Right lobe of liver (tissue), 6 donors: ENCODE measurements around the gene ICAM3. TPM values are rescaled to one million over a fixed set of nuclear protein-coding genes. Genes with fewer than 3 reads are reported as not detected.

Experiments used
- ATAC-seq, 4 donors: fragments of 200-7000 bp; cut with Tn5 transposase; one replicate each; pipeline ENCODE4 v1.9.1; 2020; ENCODE audit warnings: mild to moderate bottlenecking in 4 of 4, moderate library complexity in 4 of 4
- DNase-seq, 3 donors: peaks; one replicate each; pipeline ENCODE4 v3.0.0-alpha.2; 2020
- H3K27ac ChIP-seq, 3 donors: fragments of 200-600 bp; one replicate each; pipeline ENCODE4 v1.8.0; 2022
- H3K27me3 ChIP-seq, 2 donors: fragments of 200-600 bp; one replicate each; pipeline ENCODE4 v1.8.0; 2022
- H3K36me3 ChIP-seq, 4 donors: fragments of 200-600 bp; sonication (generic) in 1 of 4; one replicate each; pipeline versions ENCODE4 v1.5.1 to v1.8.0; 2017 to 2022; ENCODE audit warnings: control low read depth in 1 of 4
- H3K4me1 ChIP-seq, 4 donors: fragments of 200-600 bp; sonication (generic) in 1 of 4; one replicate each; pipeline versions ENCODE4 v1.5.1 to v1.8.0; 2017 to 2022; ENCODE audit warnings: control low read depth in 1 of 4
- H3K4me3 ChIP-seq, 3 donors: fragments of 200-600 bp; one replicate each; pipeline ENCODE4 v1.8.0; 2022
- H3K9me3 ChIP-seq, 4 donors: fragments of 200-600 bp; sonication (generic) in 1 of 4; one replicate each; pipeline versions ENCODE4 v1.5.1 to v1.8.0; 2017 to 2022; ENCODE audit warnings: control low read depth in 1 of 4
- POLR2A ChIP-seq: fragments of 450-650 bp; IDR thresholded peaks from one replicate; pipeline ENCODE4 v1.6.1; 2017; ENCODE audit warnings: antibody characterized with exemption, mild to moderate bottlenecking
- WGBS: methylation state at CpG from one replicate; pipeline ENCODE4 v1.1.6; 2018; ENCODE audit warnings: low coverage, low lambda C conversion rate; ENCODE audit not compliant: insufficient coverage; ENCODE audit errors: missing lambda C conversion rate; 5-methylcytosine and 5-hydroxymethylcytosine counted together
- intact Hi-C, 2 donors: fragments of 100-400 bp; cut with DNase I; formaldehyde crosslinking; loops; one replicate each; pipeline versions ENCODE4 v1.11.2 to v1.14.1; 2022
- small RNA-seq, 2 experiments: library from RNA; depleted of rRNA; stranded (forward); fragments of <200 nt; gene quantifications; one replicate each; pipeline ENCODE3, GENCODE V24; 2016
- total RNA-seq, 6 experiments: library from RNA; depleted of rRNA in 2 of 6; stranded (reverse); fragments of >200 nt in 2 of 6; fragmentation: NEBNext Ultra II Directional in 3 of 6; extraction: Animal tissue kit (Norgen Biotek cat#: 25700) in 3 of 6; gene quantifications; one replicate each; pipeline versions ENCODE4 v1.1.0 to v1.2.4, GENCODE V29; 2016 to 2023
- TF ChIP-seq, protein P1 (sequence below), 4 donors: fragments of 200-600 bp in 3 of 4; fragments of 450-650 bp in 1 of 4; IDR thresholded peaks; one replicate each; pipeline versions ENCODE4 v1.5.1 to v1.8.0; 2016 to 2022; ENCODE audit warnings: antibody characterized with exemption in 4 of 4, mild to moderate bottlenecking in 2 of 4
- donor health status: DM: no; HTN: yes; CAD: no.
- donor health status: DM: no; HTN: no; CAD: no.
- donor health status: DM: no; HTN: no; CAD: no.
- donor health status: DM: no; HTN: yes; CAD: no.
- donor health status: DM: no; HTN: yes; CAD: no.

The ICAM3 gene
- total RNA-seq, 6 experiments from 2014 or later, result 11.4 to 35.5 (median 22.4) TPM

DNA sequence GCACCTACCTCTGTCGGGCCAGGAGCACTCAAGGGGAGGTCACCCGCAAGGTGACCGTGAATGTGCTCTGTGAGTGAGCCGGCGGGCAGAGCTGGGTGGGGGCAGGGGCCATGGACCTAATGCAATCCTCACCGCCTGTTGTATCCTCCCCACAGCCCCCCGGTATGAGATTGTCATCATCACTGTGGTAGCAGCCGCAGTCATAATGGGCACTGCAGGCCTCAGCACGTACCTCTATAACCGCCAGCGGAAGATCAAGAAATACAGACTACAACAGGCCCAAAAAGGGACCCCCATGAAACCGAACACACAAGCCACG, 54.5 kb downstream of the ICAM3 start:
- no peak overlapping the region for H3K27ac ChIP-seq
- no peaks in the 10 kb centered on the region for H3K27me3 ChIP-seq
- peaks cover 16 to 42% (median 23%) of the 10 kb centered on the region in 4 donors for H3K36me3 ChIP-seq
- no peaks in the 10 kb centered on the region for H3K9me3 ChIP-seq
- DNase-seq, result no peak
- intact Hi-C loops, result no loop called here
- peaks cover 0 to 33% (median 0%) of the 10 kb centered on the region in 4 donors for H3K4me1 ChIP-seq
- TF ChIP-seq, protein P1, sequence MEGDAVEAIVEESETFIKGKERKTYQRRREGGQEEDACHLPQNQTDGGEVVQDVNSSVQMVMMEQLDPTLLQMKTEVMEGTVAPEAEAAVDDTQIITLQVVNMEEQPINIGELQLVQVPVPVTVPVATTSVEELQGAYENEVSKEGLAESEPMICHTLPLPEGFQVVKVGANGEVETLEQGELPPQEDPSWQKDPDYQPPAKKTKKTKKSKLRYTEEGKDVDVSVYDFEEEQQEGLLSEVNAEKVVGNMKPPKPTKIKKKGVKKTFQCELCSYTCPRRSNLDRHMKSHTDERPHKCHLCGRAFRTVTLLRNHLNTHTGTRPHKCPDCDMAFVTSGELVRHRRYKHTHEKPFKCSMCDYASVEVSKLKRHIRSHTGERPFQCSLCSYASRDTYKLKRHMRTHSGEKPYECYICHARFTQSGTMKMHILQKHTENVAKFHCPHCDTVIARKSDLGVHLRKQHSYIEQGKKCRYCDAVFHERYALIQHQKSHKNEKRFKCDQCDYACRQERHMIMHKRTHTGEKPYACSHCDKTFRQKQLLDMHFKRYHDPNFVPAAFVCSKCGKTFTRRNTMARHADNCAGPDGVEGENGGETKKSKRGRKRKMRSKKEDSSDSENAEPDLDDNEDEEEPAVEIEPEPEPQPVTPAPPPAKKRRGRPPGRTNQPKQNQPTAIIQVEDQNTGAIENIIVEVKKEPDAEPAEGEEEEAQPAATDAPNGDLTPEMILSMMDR (IDR thresholded peaks at IDR 0.05), result no peak
- no peak for TF ChIP-seq POLR2A
- WGBS, result 100% methylated on average over 3 of the region's 13 CpGs
- no peak overlapping the region for H3K4me3 ChIP-seq
- ATAC-seq, result no peak

DNA sequence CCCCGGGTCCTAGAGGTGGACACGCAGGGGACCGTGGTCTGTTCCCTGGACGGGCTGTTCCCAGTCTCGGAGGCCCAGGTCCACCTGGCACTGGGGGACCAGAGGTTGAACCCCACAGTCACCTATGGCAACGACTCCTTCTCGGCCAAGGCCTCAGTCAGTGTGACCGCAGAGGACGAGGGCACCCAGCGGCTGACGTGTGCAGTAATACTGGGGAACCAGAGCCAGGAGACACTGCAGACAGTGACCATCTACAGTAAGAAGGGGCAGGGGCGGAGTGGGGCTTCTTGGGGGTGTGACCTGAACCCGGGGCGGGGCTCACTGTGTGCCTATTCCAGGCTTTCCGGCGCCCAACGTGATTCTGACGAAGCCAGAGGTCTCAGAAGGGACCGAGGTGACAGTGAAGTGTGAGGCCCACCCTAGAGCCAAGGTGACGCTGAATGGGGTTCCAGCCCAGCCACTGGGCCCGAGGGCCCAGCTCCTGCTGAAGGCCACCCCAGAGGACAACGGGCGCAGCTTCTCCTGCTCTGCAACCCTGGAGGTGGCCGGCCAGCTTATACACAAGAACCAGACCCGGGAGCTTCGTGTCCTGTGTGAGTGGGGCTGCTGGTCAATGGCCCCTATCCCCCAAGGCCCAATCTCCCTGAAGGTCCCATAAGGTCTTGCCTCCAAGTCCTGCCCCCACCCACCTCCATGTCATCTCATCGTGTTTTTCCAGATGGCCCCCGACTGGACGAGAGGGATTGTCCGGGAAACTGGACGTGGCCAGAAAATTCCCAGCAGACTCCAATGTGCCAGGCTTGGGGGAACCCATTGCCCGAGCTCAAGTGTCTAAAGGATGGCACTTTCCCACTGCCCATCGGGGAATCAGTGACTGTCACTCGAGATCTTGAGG, 55.1 kb downstream of the ICAM3 start:
- 80% methylated on average over 10 of the region's 34 CpGs for WGBS
- DNase-seq, result no peak

More for the DNA sequence above, 55.1 kb downstream of the ICAM3 start:
- peaks cover 0 to 27% (median 0%) of the 10 kb centered on the region in 4 donors for H3K4me1 ChIP-seq
- H3K36me3 ChIP-seq, result peaks cover 16 to 42% (median 23%) of the 10 kb centered on the region in 4 donors
- H3K27me3 ChIP-seq, result no peaks in the 10 kb centered on the region
- H3K4me3 ChIP-seq, result no peak overlapping the region
- no peak for ATAC-seq
- TF ChIP-seq POLR2A, result no peak
- TF ChIP-seq, protein P1 (IDR thresholded peaks at IDR 0.05), result no peak
- H3K27ac ChIP-seq, result no peak overlapping the region
- intact Hi-C loops, result no loop called here
- no peaks in the 10 kb centered on the region for H3K9me3 ChIP-seq

Small RNA genes lying within 50 kb of the gene (small RNA-seq; reads per million reads assigned to genes)
- gene AC011511.1 (0 reads per million in 2 experiments), gene AC011511.4 (0 reads per million in 2 experiments)

Other genes with a start within 250 kb of the ICAM3 start
- gene ANGPTL6, start 236.9 kb downstream of the ICAM3 start, total RNA-seq, result 10 to 100 TPM; 12.6 to 18.6 (median 15.0) TPM
- gene PPAN, start 233.3 kb downstream of the ICAM3 start, total RNA-seq, result 10 to 100 TPM; 11.2 to 19.9 (median 18.4) TPM
- gene P2RY11, start 227.9 kb downstream of the ICAM3 start, total RNA-seq, result 1 to 10 TPM; 2.9 to 6.8 (median 5.0) TPM
- 100 to 1,000 TPM in 2 of 6 experiments, 10 to 100 TPM in 4; 68.5 to 142 (median 81.4) TPM for gene EIF3G, start 219.7 kb downstream of the ICAM3 start, total RNA-seq
- gene DNMT1, start 144.7 kb downstream of the ICAM3 start, total RNA-seq, result 10 to 100 TPM; 12.6 to 37.3 (median 24.4) TPM
- gene S1PR2, start 108.3 kb downstream of the ICAM3 start, total RNA-seq, result 1 to 10 TPM; 1.7 to 6.6 (median 4.1) TPM
- 100 to 1,000 TPM in 1 of 6 experiments, 10 to 100 TPM in 5; 33.7 to 109 (median 38.2) TPM for gene MRPL4, start 87.4 kb downstream of the ICAM3 start, total RNA-seq
- 100 to 1,000 TPM in 1 of 6 experiments, 10 to 100 TPM in 4, 1 to 10 TPM in 1; 4.6 to 186 (median 38.5) TPM for gene ICAM1, start 68.5 kb downstream of the ICAM3 start, total RNA-seq
- gene ICAM4, start 52.7 kb downstream of the ICAM3 start, total RNA-seq, result 1 to 10 TPM in 1 of 6 experiments, under 1 TPM in 2, not detected in 3; 0.62 to 1.6 (median 0.80) TPM
- gene ICAM5, start 49.7 kb downstream of the ICAM3 start, total RNA-seq, result under 1 TPM in 3 of 6 experiments, not detected in 3; 0.06 to 0.27 (median 0.24) TPM
- gene ZGLP1, start 29.8 kb downstream of the ICAM3 start, total RNA-seq, result 1 to 10 TPM in 5 of 6 experiments, under 1 TPM in 1; 0.62 to 4.4 (median 1.5) TPM
- gene FDX2, start 23.6 kb downstream of the ICAM3 start, total RNA-seq, result 10 to 100 TPM in 4 of 6 experiments, 1 to 10 TPM in 2; 8.9 to 17.1 (median 10.7) TPM
- 1 to 10 TPM; 5.2 to 9.5 (median 7.1) TPM for gene RAVER1, start 6.1 kb downstream of the ICAM3 start, total RNA-seq
- 100 to 1,000 TPM in 1 of 6 experiments, 10 to 100 TPM in 5; 63.9 to 106 (median 72.9) TPM for gene TYK2, start 40.9 kb upstream of the ICAM3 start, total RNA-seq
- gene CDC37, start 63.9 kb upstream of the ICAM3 start, total RNA-seq, result 10 to 100 TPM; 39.6 to 74.9 (median 50.1) TPM
- gene PDE4A, start 80.9 kb upstream of the ICAM3 start, total RNA-seq, result 1 to 10 TPM; 1.2 to 5.8 (median 2.7) TPM
- 10 to 100 TPM; 36.7 to 60.7 (median 41.2) TPM for gene KEAP1, start 163.7 kb upstream of the ICAM3 start, total RNA-seq
- under 1 TPM in 5 of 6 experiments, not detected in 1; 0.20 to 0.43 (median 0.35) TPM for gene S1PR5, start 177.8 kb upstream of the ICAM3 start, total RNA-seq
- gene ATG4D, start 204.3 kb upstream of the ICAM3 start, total RNA-seq, result 10 to 100 TPM in 4 of 6 experiments, 1 to 10 TPM in 2; 8.1 to 19.7 (median 11.8) TPM
- 1 to 10 TPM; 5.8 to 9.6 (median 8.5) TPM for gene KRI1, start 226.4 kb upstream of the ICAM3 start, total RNA-seq
- gene CDKN2D, start 229.4 kb upstream of the ICAM3 start, total RNA-seq, result 1 to 10 TPM in 4 of 6 experiments, under 1 TPM in 2; 0.97 to 2.8 (median 2.0) TPM
- 1 to 10 TPM in 2 of 6 experiments, under 1 TPM in 4; 0.35 to 2.5 (median 0.75) TPM for gene AP1M2, start 247.7 kb upstream of the ICAM3 start, total RNA-seq